Endothelial cell of hepatic sinusoid (primary cell): ENCODE results near the gene CABP7.

Experiments
- in situ Hi-C: cut with HindIII; loops from 2 replicates; pipeline ENCODE4 v1.10.0; 2017; ENCODE audit warnings: low sequenced_read_pairs

The CABP7 gene

GRCh38 chr22:29718949-29719898 is 579 bp upstream of the CABP7 start:
- in situ Hi-C loops, result loop anchor here (5.0 kb wide), 1 partner anchor 63 kb away; no protein-coding TSS in a partner anchor

- in situ Hi-C loops, result no loop called here
These were observed 1.1 kb downstream of the CABP7 start for GRCh38 chr22:29720811-29721323.

- in situ Hi-C loops, result no loop called here
These were observed 2.3 kb downstream of the CABP7 start for GRCh38 chr22:29722151-29722550.

GRCh38 chr22:29722587-29722986 is 2.8 kb downstream of the CABP7 start:
- in situ Hi-C loops, result no loop called here

- in situ Hi-C loops, result no loop called here
These were observed 4.0 kb downstream of the CABP7 start for GRCh38 chr22:29723766-29724165.

- in situ Hi-C loops, result no loop called here
These were observed 5.0 kb downstream of the CABP7 start for GRCh38 chr22:29724843-29725242.

- in situ Hi-C loops, result no loop called here
These were observed 6.3 kb downstream of the CABP7 start for GRCh38 chr22:29726106-29726505.

- in situ Hi-C loops, result no loop called here
These were observed 6.8 kb downstream of the CABP7 start for GRCh38 chr22:29726512-29727130.

- in situ Hi-C loops, result no loop called here
These were observed 7.3 kb downstream of the CABP7 start for GRCh38 chr22:29727131-29727523.

- in situ Hi-C loops, result no loop called here
These were observed 9.4 kb downstream of the CABP7 start for GRCh38 chr22:29729161-29729560.

- in situ Hi-C loops, result no loop called here
These were observed 11.5 kb downstream of the CABP7 start for GRCh38 chr22:29731058-29731850.

GRCh38 chr22:29732883-29733282 is 13.1 kb downstream of the CABP7 start:
- in situ Hi-C loops, result no loop called here

- in situ Hi-C loops, result no loop called here
These were observed 13.8 kb downstream of the CABP7 start for GRCh38 chr22:29733362-29734201.

- in situ Hi-C loops, result no loop called here
These were observed 14.6 kb downstream of the CABP7 start for GRCh38 chr22:29734406-29734805.

GRCh38 chr22:29734838-29735237 is 15.0 kb downstream of the CABP7 start:
- in situ Hi-C loops, result no loop called here

- in situ Hi-C loops, result no loop called here
These were observed 15.6 kb downstream of the CABP7 start for GRCh38 chr22:29735416-29735815.

- in situ Hi-C loops, result no loop called here
These were observed 17.7 kb downstream of the CABP7 start for GRCh38 chr22:29737251-29738117.

- in situ Hi-C loops, result no loop called here
These were observed 18.5 kb downstream of the CABP7 start for GRCh38 chr22:29738118-29738815.
